IMR-90 (cell line): Measurements from ENCODE around the gene GPLD1.
"Not testable (repeated sequence)": the region's sequence is repeated elsewhere in the genome, so short reads cannot be mapped to it uniquely, and the experiment has no call there.

Experiments used
- BHLHE40 ChIP-seq: fragments of 150-350 bp; IDR thresholded peaks from 2 replicates; pipeline ENCODE4 v1.6.1; 2016; ENCODE audit warnings: mild to moderate bottlenecking, low read depth, low read length
- CEBPB ChIP-seq: IDR thresholded peaks from 2 replicates; pipeline ENCODE4 v1.6.1; 2012; ENCODE audit warnings: low read depth, low read length, improper control_type of control experiment
- CTCF ChIP-seq: conservative IDR thresholded peaks from 2 replicates; pipeline ENCODE4 v1.5.1; 2012; ENCODE audit warnings: mild to moderate bottlenecking, low read depth, low read length, improper control_type of control experiment
- NFE2L2 ChIP-seq: fragments of 150-350 bp; IDR thresholded peaks from 2 replicates; pipeline ENCODE4 v1.6.1; 2016; ENCODE audit warnings: low read depth, mild to moderate bottlenecking, low read length
- POLR2A ChIP-seq: IDR thresholded peaks from 2 replicates; pipeline ENCODE4 v1.6.1; 2012; ENCODE audit warnings: mild to moderate bottlenecking, low read depth, low read length
- RAD21 ChIP-seq: IDR thresholded peaks from 2 replicates; pipeline ENCODE4 v1.6.1; 2012; ENCODE audit warnings: low read length, improper control_type of control experiment
- RCOR1 ChIP-seq: IDR thresholded peaks from 2 replicates; pipeline ENCODE4 v1.6.1; 2012; ENCODE audit warnings: mild to moderate bottlenecking, low read length, improper control_type of control experiment; ENCODE audit not compliant: insufficient replicate concordance
- RFX5 ChIP-seq: IDR thresholded peaks from 2 replicates; pipeline ENCODE4 v1.8.0; 2012; ENCODE audit warnings: low read depth, mild to moderate bottlenecking, low read length, moderate library complexity

GRCh38 chr6:24400045-24401039 lies 89.0 kb downstream of the GPLD1 start:
- TF ChIP-seq CTCF, BHLHE40, RAD21, RCOR1, CEBPB, POLR2A, NFE2L2, RFX5: not testable (repeated sequence)
